Inflammatory macrophage (primary cell): ENCODE measurements around the gene MROH2A.

Experiments
- DNase-seq, 2 donors: peaks; one replicate each; pipeline ENCODE4 v3.0.0-alpha.2; 2020 to 2022

MROH2A gene

DNA sequence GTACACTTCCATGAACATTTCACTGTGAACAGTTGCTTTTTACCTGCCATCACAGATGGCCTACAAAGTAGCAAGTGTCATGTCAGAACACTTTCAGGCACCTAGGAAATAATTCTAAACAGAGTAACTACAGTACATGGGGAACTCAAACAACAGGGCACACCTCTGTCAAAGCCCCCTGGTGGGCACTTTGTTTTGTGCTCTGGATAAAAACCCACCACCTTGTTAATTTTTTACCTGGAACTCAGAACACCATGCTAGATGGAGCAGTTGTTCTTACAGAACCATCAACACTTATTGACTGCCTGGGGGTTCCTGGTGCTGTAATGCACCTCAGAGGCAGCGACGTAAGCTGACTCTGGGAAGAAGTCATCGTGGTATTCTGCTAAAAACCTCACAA is 87.7 kb downstream of the MROH2A start:
- no peak for DNase-seq

GRCh38 chr2:233866479-233866878 is 88.3 kb downstream of the MROH2A start:
- DNase-seq, result no peak

DNA sequence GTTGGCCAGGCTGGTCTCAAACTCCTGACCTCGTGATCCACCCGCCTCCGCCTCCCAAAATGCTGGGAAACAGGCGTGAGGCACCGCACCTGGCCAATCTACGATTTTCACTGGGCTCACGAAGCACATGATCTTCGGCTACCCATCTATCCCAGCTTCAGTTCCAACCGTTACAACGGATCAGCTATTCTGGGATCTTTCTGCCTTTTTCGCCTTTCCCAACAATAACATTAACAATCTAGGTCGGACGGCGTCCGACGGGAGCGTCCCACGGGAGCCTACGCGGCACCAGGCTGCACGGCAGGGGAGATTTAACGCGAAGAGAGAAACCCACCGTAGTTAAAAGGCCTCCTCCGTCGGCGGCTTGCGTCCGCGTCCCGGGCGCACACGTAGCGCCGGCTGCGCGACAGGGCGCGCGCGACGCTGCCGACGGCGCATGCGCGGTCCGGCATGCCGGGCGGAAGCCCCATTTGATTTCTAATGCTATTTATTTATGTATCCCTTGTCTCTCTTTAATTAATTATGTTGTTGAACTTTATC is 89.9 kb downstream of the MROH2A start, which contains the start of gene MSL3B:
Gene MSL3B, minus strand, starts transcription at position 394 of the 540 bp plus-strand sequence.
- DNase-seq, result peak; percentile 61 to 70

- no peak for DNase-seq
Observed at GRCh38 chr2:233871432-233871831, 93.3 kb downstream of the MROH2A start.

GRCh38 chr2:233872125-233872524 is 94.0 kb downstream of the MROH2A start:
- DNase-seq, result peak; percentile 15 to 25

- no peak for DNase-seq
Observed at GRCh38 chr2:233882353-233882752, 104.2 kb downstream of the MROH2A start.
